IPS-18c (cell line): Measurements from ENCODE around the gene FMN1.
"Not testable (repeated sequence)": the region's sequence is repeated elsewhere in the genome, so short reads cannot be mapped to it uniquely, and the experiment has no call there.

Experiments used
- H3K4me3 ChIP-seq: 2 replicates; pipeline ENCODE4 v1.7.0; 2013; ENCODE audit warnings: low read depth, mild to moderate bottlenecking, low read length, moderate library complexity; ENCODE audit not compliant: insufficient read depth
- H3K9me3 ChIP-seq: one replicate; pipeline ENCODE4 v1.6.1; 2013; ENCODE audit warnings: mild to moderate bottlenecking, low read length, moderate library complexity; ENCODE audit not compliant: control insufficient read depth, insufficient read depth

The FMN1 gene

DNA sequence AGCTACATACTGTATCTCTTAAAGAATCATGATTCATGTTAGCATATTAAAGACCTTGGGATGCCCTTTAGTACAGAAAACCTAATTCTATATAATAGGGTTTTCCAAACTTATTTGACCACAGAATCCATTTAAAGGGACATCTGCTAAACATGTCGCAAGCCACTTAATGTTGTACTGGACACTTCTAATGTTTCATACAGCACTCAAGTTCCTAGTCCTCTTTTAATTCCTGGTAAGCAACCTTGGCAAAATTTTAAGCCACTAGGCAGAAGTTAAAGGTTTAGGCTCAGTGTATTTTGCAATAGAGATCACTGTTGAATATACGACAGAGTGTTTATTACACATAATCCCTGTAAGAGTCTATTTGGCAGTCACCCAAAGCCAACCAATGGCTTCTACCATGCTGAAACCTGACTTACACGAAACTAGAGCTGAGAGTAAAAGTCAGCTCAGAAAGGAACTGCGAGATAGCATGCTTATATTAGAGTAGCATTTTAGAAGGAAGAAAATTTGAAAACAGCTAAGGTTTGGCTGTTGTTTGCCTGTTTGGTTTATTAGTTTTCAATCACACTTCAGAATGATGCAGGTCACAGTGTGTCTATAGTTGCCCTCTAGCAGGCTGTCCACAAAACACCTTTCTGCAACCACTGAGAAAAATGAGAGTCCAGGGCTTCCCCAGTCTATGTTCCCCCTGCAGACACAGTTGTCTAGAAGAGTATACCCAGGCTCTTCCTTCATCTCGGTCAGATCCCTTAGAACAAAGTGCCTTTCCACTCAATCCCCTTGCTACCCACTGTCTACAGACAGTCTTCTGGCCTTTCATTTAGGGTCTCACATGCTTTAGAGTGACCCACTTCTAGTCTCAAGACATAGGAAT, 104.4 kb downstream of the FMN1 start:
- Histone ChIP-seq H3K9me3 (no peaks in the 10 kb centered on the region), H3K4me3 (no peak overlapping the region)

DNA sequence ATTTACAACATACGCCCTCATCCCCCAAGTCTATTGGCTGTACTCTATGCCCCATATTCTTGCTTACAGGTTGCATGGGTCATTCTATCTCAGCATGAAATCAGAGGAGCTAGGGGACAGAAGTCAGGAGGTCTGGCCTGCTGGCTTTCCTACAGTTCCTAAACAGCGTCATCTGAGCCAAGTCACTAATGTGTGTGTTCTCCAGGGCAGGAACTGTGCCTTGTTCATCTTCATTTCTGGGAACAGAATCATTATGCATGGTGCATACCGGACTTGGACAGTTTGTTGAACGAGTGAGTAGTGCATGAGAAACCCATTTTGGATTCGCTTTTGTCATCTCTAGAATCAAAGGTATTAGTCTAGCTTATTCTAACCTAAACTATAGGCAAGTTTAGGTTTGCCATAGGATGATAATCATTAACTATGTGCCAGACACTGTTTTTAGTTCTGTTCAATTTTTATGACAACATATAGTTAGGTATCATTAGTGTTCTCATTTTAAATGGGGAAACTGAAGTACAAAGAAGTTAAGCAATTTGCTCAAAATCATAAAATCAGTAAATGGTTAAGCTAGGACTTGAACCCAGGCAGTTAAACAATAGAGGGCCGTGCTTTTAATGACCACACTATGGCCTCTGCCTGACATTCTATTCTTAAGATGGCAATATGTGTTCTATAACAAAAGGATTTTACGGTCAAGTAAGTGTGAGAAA, 105.2 kb downstream of the FMN1 start:
- H3K9me3 ChIP-seq: no peaks in the 10 kb centered on the region
- H3K4me3 ChIP-seq: no peak overlapping the region

DNA sequence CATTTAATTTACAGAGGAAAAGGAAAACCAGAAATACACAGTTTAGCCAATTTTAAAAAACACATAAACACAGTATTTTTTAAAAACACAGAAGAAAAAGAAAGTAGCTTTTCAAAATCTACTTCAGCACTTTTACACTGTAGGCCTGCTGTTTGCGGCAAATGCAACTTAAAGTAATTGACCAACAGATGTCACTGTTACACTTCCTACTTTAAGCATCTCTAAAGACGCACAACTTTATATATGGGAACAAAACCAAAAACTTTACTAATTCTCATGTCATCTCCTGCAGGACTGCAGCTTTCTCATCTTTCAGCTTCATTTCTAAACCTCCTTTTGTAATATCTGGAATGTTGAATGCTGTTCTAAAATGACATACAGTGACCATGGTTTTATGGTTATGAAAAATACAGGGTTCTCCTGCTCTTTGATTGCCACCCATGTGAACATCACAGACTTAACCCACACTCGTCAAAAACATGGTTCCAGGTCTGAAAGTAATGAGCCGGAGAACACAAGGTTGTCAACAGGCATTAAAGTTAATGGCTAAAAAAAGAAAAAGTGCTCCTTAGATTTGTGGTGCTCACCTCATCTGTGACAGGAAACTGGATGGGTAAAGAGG, 107.9 kb downstream of the FMN1 start:
- H3K9me3 ChIP-seq: no peaks in the 10 kb centered on the region
- no peak overlapping the region for H3K4me3 ChIP-seq

DNA sequence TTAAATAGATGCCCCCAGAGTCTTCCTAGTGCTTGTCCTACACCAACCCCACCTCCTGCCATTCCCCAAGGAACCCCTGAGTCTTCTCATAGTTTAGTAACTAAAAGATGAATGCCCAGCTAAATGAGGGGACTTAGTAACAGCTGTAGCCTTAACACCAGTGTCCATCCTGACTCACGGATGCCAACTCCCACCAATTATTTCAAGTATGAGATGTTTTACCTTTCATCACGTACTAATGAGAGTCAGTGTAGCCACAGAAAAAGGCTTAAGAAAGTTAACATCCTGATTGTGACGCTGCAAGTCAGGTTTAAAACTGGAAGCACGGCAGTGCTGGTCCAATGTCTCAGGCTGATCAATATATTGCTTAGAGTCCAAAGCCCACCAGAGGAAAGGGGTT, 109.9 kb downstream of the FMN1 start:
- no peaks in the 10 kb centered on the region for H3K9me3 ChIP-seq

DNA sequence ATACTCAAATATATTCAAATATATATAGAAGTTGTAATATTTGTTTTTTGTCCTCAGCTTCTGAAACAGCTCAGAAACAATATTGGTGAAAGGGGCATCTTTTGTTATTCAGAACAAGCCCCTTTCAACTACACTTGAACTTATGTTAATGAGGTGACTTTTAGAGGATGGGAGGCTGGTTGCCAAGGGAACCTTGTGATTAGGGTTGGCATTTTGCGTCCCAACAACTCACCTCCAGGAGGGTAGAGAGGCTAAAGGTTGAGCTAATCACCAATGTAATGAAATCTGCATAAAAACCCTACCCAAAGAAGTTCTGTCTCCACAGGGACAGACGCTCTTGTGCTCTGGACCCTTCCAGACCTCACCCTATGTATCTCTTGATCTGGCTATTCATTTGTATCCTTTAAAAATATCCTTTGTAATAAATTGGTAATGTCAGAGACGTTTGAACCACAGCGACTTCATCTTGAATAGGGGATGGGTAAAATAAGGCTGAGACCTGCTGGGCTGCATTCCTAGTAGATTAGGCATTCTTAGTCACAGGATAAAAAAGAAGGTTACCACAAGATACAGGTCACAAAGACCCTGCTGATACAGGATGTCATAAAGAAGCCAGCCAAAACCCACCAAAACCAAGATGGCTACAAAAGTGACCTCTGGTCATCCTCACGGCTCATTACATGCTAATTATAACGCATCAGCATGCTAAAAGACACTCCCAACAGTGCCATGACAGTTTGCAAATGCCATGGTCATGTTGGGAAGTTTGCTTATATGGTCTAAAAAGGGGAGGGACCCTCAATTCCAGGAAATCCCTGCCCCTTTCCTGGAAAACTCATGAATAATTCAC, 111.1 kb downstream of the FMN1 start:
- Histone ChIP-seq H3K9me3 (no peaks in the 10 kb centered on the region), H3K4me3 (no peak overlapping the region)

More for the DNA sequence above, 109.9 kb downstream of the FMN1 start:
- H3K4me3 ChIP-seq: no peak overlapping the region

DNA sequence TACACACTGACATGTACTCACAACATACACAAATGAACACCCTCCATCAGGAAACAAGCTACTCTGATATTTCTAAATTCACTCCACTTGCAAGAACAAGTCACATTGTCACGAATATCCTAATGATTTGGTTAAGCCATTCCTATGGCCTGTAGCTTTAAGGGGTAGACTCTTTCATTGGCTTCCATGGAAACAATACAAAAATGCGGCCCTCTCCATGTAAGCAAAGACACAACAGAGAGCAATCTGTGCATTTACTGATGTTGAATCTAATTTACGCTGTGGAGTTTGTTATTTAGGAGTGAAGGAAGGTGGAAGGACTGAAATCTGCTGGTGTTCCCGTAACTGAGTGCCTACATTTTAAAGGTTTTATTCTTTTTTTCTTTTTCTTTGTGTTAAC, 114.5 kb downstream of the FMN1 start:
- Histone ChIP-seq H3K9me3 (no peaks in the 10 kb centered on the region), H3K4me3 (no peak overlapping the region)

DNA sequence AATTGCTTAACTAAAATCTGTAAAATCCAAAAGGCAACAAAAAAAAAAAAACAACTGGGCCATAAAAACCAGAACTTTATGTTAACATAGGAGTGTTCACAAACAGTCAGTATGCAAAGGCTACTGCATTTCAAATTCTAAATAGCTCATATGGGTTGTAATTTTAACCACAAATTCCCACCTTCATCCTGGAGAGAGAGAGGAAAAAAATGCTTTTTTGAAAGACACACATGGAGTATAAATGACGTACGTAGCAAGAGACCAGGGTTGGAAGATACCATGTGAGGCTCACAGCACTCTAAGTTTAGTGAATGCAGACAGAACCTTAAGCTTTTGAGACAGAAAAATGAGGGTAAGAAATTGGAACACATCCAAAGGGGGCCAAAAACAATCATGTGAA, 115.9 kb downstream of the FMN1 start:
- H3K9me3 ChIP-seq: no peaks in the 10 kb centered on the region
- no peak overlapping the region for H3K4me3 ChIP-seq

DNA sequence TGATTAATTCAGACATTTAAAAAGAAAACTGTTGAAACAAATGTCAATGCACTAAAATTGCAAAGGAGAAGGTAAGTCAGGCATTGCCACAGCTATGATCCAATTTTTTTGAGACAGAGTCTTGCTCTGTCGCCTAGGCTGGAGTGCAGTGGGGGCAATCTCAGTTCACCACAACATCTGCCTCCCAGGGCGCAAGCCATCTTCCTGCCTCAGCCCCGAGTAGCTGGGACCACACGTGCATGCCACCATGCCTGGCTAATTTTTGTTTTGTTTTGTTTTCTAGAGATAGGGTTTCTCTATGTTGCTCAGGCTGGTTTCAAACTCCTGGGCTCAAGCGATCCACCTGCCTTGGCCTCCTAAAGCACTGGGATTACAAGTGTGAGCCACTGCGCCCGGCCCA, 117.6 kb downstream of the FMN1 start:
- Histone ChIP-seq H3K4me3 (no peak overlapping the region), H3K9me3 (no peaks in the 10 kb centered on the region)

DNA sequence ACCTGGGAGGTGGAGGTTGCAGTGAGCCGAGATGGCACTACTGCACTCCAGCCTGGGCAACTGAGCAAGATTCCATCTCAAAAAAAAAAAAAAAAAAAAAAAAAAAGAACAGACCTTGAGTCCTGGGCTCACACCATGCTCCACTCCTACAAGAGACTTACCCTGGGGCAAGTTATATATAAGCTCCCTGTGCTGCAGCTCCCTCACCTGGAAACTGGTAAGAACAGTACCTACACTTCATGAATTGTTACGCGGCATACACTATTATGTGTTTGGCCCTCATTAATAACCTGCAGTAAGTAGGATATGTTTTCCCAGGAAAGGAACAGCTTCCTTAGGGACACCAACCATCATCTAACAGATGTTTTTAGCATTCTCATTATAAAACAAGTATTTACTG, 119.6 kb downstream of the FMN1 start:
- H3K9me3 ChIP-seq: no peaks in the 10 kb centered on the region

DNA sequence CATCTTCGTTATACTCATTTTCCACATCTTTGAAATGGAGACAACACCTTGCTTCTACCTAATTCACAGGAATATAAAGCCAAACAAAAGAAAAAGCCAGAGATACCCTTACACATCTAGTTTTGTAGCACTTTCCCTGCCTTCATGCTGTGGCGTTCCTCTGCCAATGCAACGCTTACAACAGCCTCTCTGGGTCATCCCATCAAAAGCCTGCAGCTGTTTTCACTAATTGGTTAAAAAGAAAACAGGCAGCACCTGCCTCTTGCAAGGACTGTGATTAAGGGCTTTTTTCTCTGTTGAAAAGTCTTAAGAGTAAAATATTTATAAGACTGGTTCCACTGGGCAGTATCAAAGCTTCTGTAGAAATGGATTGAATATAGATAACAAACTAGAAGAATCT, 120.3 kb downstream of the FMN1 start:
- no peaks in the 10 kb centered on the region for H3K9me3 ChIP-seq
- no peak overlapping the region for H3K4me3 ChIP-seq

More for the DNA sequence above, 119.6 kb downstream of the FMN1 start:
- H3K4me3 ChIP-seq: no peak overlapping the region

DNA sequence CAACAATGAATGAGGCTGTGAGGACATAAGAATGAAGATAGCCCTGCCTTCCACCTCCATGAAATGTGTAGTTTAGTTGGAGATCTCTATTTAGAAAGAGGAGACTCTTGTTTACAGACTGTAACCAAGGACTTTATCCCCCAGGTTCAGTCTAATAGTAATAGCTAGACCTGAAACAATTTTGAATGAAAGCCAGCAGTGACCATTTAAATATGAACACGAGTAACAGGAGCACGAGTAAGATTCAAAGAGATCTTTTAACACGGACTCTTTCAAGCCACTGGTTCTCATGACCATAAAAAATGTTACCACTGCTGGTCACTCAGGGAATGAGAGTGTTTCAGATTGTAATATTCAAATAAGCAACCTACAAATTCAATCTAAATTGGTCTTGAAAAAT, 123.1 kb downstream of the FMN1 start:
- H3K9me3 ChIP-seq: no peaks in the 10 kb centered on the region
- no peak overlapping the region for H3K4me3 ChIP-seq

DNA sequence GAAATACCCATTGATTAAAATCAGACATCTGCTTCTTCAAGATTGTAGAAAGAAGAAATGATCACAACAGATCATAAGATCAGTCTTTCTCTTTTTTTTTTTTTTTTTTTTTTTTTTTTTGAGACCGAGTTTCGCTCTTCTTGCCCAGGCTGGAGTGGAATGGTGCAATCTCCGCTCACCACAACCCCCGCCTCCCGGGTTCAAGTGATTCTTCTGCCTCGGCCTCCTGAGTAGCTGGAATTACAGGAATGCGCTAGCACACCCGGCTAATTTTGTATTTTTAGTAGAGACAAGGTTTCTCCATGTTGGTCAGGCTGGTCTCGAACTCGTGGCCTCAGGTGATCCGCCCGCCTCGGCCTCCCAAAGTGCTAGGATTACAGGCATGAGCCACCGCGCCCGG, 124.6 kb downstream of the FMN1 start:
- H3K4me3 ChIP-seq, H3K9me3 ChIP-seq: not testable (repeated sequence)

DNA sequence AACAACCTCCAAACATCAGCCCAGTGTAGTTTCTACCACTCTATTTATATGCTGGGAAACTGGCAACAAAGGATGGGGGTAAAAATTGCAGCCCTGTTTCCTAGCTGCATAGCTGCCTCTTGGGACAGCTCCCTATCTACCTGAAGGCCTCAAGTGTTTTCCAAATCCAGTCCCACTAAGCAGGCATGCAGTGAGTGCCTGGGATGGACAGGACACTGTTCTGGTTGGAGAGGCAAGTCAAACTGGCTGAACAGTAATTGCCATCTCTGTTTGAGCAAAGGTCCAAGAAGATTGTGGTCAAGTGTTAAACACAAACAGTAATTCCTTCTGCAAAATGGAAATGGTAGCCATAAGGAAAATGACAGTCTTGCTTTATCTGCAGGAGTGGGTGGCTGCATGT, 125.4 kb downstream of the FMN1 start:
- H3K9me3 ChIP-seq: no peaks in the 10 kb centered on the region
- H3K4me3 ChIP-seq: no peak overlapping the region

DNA sequence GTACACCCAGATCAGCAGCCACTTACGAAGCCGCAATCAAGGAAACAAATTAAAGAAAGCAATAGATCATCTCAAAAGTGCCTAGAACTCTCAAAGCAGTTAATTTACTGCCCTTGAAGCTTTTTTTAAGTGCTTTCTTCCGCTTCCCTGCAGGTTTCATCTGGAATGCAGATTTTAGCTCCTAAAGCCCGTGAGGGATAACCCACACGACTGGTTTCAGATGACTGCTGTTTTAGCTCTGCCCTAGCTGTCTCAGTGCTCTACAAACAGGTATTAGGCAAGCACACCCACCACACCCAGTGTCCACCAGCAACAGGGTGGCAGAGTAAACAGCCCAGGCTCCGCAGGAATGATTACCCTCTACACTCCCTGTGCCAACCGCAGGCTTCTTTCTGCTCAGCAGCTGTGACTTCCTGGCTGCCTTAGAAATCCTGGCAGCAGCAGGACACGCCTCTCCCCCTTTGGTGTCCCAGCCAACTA, 126.0 kb downstream of the FMN1 start:
- Histone ChIP-seq H3K9me3 (no peaks in the 10 kb centered on the region), H3K4me3 (no peak overlapping the region; the same call in 1 of the 2 replicates)

DNA sequence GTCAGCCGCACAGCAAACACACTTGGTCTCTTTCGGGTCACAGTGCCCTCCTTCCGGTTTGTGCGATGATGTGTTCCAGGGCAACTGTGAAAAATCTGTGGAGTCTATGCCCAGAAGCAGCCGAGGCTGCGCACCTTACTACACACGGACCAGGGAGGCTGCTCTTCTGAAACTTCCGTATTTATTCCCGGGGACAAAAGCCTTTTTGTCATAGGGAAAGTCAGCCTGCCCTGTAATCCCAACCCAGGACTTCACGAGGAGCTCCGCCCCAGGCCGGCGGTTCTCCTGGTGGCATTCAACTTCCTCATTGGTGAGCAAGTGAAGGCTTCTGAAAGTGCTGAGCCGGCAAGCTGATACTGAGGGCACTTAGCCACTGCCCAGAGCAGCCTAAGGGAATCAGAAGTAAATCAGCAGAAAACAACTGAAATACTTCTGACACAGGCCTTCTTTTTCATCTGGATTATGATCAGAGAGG, 126.5 kb downstream of the FMN1 start:
- no peak overlapping the region; the same call in 1 of the 2 replicates for H3K4me3 ChIP-seq
- no peaks in the 10 kb centered on the region for H3K9me3 ChIP-seq

DNA sequence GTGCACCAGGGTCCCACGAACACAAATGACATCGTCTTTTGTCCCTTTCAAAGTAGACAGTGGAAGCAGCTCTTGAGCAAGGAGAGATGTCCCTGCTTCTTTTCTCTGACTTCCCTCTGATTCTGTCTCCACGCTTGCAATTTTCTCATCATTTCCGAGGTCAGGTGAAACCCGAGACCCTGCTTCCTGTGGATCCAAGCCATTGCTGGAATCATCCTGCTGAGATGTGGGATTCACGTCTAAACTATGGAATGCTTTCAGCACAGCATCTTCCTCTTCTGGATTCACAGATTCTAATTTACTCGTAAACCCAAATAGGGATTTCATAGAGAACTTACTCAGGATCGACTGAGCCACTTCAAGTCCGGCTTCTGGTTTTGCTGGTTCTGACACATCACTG, 127.1 kb downstream of the FMN1 start:
- H3K4me3 ChIP-seq: no peak overlapping the region
- H3K9me3 ChIP-seq: no peaks in the 10 kb centered on the region

DNA sequence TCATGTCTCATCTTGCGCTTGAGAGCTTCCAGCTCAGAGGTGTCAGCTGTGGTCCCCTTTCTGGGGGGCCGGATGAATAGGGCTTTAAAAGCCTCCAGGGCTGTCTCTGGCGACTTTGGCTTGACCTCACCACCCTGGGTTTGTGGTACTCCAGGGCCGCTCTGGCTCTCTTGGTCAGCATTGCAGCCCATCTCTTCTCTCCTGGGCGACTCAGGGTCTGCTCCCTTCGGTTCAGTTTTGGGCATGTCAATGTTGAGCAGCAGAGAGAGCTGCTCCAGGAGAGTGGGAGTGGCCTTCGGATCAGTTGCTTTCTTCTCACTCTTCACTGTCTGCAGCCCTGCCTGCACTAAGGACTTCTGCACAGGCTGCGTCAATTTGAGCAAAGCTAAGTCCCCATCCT, 127.9 kb downstream of the FMN1 start:
- Histone ChIP-seq H3K9me3 (no peaks in the 10 kb centered on the region), H3K4me3 (no peak overlapping the region)
